HepG2 (cell line): ENCODE results near the gene STX5. TPM values are rescaled to one million over a fixed set of nuclear protein-coding genes. Genes with fewer than 3 reads are reported as not detected.

Experiments used
- CEBPG ChIP-seq: IDR thresholded peaks from 2 replicates; pipeline ENCODE4 v1.6.1; 2016
- EEA1 ChIP-seq: sonication (generic); formaldehyde crosslinking; IDR thresholded peaks from 2 replicates; pipeline ENCODE4 v1.5.1; 2020; ENCODE audit warnings: mild to moderate bottlenecking, missing genetic modification reagents, borderline replicate concordance
- KIAA2018 ChIP-seq: sonication (generic); formaldehyde crosslinking; IDR thresholded peaks from 2 replicates; pipeline ENCODE4 v1.5.0; 2020; ENCODE audit warnings: mild to moderate bottlenecking, missing genetic modification reagents, borderline replicate concordance
- NRL ChIP-seq: sonication (generic); formaldehyde crosslinking; IDR thresholded peaks from 2 replicates; pipeline ENCODE4 v1.5.0; 2020; ENCODE audit warnings: missing genetic modification reagents, mild to moderate bottlenecking, moderate library complexity, borderline replicate concordance
- POLR2AphosphoS5 ChIP-seq: IDR thresholded peaks from 2 replicates; pipeline ENCODE4 v1.6.1; 2012; ENCODE audit warnings: low read depth, low read length
- SP4 ChIP-seq: sonication (generic); formaldehyde crosslinking; IDR thresholded peaks from 2 replicates; pipeline ENCODE4 v1.8.1; 2023; ENCODE audit warnings: mild to moderate bottlenecking, missing genetic modification reagents
- ZKSCAN8 ChIP-seq: IDR thresholded peaks from 2 replicates; pipeline ENCODE4 v1.6.1; 2016; ENCODE audit warnings: borderline replicate concordance, missing genetic modification reagents, missing compliant biosample characterization
- ZNF260 ChIP-seq: sonication (generic); formaldehyde crosslinking; IDR thresholded peaks from 2 replicates; pipeline ENCODE4 v1.4.0; 2020; ENCODE audit warnings: missing genetic modification reagents, low read depth, mild to moderate bottlenecking, borderline replicate concordance
- ZNF34 ChIP-seq: sonication (generic); formaldehyde crosslinking; IDR thresholded peaks from 2 replicates; pipeline ENCODE4 v1.4.0; 2020; ENCODE audit warnings: mild to moderate bottlenecking, missing genetic modification reagents, borderline replicate concordance
- ZNF670 ChIP-seq: sonication (generic); formaldehyde crosslinking; IDR thresholded peaks from 2 replicates; pipeline ENCODE4 v1.8.0; 2022; ENCODE audit warnings: mild to moderate bottlenecking, missing genetic modification reagents, borderline replicate concordance
- polyA plus RNA-seq, 8 experiments: library from polyadenylated mRNA; depleted of rRNA in 3 of 8; stranded (reverse) in 7 of 8; unstranded in 1 of 8; fragments of >200 nt; fragmentation: Illumina TruSeq in 4 of 8; extraction: Trizol in 4 of 8; gene quantifications; 2 replicates each; pipeline versions ENCODE4 v1.2.1 to v1.2.3, GENCODE V29; 2011 to 2016; ENCODE audit warnings: low read depth in 4 of 8, missing spikeins in 1 of 8, mixed read lengths in 1 of 8; ENCODE audit not compliant: insufficient read depth in 1 of 8
- total RNA-seq, 5 experiments: library from RNA; depleted of rRNA; stranded (reverse); fragments of >200 nt; fragmentation: Illumina TruSeq; extraction: Trizol; gene quantifications; 2 replicates each; pipeline ENCODE4 v1.2.3, GENCODE V29; 2016; ENCODE audit warnings: low read depth in 1 of 5
- TF ChIP-seq, protein P1 (sequence below): sonication (generic); formaldehyde crosslinking; IDR thresholded peaks from 2 replicates; pipeline ENCODE4 v1.4.0; 2020; ENCODE audit warnings: missing genetic modification reagents
- TF ChIP-seq, protein P2 (sequence below): sonication (generic); formaldehyde crosslinking; IDR thresholded peaks from 2 replicates; pipeline ENCODE4 v1.9.0; 2021; ENCODE audit warnings: missing genetic modification reagents, mild to moderate bottlenecking, borderline replicate concordance

The STX5 gene
- total and polyA plus RNA-seq, 2 of the 13 experiments (the other 11 are each of a cell fraction or from before 2014, with no cell fraction given), result 26.9 to 30.0 TPM

DNA sequence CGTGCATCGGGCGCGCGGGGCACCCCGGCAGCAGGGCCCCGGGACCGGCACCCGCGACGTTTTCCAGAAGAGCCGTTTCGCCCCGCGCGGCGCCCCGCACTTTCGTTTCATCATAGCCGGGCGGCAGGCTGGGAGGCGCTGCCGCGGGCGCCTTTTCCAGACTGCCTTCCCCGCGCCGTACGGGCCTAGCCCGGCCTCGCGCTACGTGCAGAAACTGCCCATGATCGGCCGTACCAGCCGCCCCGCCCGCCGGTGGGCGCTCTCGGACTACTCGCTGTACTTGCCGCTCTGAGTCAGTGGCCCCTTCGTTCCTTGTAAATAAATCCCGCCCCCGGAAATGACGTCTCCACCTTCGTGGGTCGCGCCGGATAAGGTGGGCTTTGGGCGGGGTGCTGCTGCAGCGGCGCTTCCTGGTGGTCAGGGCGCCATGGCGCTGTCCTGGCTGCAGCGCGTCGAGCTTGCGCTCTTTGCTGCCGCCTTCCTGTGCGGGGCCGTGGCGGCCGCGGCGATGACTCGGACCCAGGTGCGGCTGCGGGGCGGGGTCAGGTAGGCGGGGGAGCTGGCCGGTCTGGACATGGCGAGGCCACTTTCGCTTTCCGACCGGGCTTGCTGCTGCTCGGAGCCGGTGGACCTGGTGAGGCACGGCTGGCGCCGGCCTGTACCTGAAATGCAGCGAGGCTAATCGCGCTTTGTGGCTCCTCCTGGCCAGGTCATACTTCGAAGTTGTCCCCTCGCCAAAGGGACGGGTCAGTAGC is 44.7 kb downstream of the STX5 start, which contains the start of gene TMEM179B (continued):
- TF ChIP-seq KIAA2018 (CRISPR knock-in tag), result no peak
- peak; percentile 94 for TF ChIP-seq SP4 (CRISPR knock-in tag)
- TF ChIP-seq POLR2AphosphoS5, result peak; percentile 93
- TF ChIP-seq EEA1 (CRISPR knock-in tag), result peak; percentile 96
- peak; percentile 77; the same call in 1 of the 2 replicates for TF ChIP-seq ZKSCAN8 (CRISPR knock-in tag)
- no peak for TF ChIP-seq ZNF670 (CRISPR knock-in tag)
- TF ChIP-seq NRL (CRISPR knock-in tag), result peak; percentile 86; the same call in 1 of the 2 replicates
- TF ChIP-seq, protein P1, sequence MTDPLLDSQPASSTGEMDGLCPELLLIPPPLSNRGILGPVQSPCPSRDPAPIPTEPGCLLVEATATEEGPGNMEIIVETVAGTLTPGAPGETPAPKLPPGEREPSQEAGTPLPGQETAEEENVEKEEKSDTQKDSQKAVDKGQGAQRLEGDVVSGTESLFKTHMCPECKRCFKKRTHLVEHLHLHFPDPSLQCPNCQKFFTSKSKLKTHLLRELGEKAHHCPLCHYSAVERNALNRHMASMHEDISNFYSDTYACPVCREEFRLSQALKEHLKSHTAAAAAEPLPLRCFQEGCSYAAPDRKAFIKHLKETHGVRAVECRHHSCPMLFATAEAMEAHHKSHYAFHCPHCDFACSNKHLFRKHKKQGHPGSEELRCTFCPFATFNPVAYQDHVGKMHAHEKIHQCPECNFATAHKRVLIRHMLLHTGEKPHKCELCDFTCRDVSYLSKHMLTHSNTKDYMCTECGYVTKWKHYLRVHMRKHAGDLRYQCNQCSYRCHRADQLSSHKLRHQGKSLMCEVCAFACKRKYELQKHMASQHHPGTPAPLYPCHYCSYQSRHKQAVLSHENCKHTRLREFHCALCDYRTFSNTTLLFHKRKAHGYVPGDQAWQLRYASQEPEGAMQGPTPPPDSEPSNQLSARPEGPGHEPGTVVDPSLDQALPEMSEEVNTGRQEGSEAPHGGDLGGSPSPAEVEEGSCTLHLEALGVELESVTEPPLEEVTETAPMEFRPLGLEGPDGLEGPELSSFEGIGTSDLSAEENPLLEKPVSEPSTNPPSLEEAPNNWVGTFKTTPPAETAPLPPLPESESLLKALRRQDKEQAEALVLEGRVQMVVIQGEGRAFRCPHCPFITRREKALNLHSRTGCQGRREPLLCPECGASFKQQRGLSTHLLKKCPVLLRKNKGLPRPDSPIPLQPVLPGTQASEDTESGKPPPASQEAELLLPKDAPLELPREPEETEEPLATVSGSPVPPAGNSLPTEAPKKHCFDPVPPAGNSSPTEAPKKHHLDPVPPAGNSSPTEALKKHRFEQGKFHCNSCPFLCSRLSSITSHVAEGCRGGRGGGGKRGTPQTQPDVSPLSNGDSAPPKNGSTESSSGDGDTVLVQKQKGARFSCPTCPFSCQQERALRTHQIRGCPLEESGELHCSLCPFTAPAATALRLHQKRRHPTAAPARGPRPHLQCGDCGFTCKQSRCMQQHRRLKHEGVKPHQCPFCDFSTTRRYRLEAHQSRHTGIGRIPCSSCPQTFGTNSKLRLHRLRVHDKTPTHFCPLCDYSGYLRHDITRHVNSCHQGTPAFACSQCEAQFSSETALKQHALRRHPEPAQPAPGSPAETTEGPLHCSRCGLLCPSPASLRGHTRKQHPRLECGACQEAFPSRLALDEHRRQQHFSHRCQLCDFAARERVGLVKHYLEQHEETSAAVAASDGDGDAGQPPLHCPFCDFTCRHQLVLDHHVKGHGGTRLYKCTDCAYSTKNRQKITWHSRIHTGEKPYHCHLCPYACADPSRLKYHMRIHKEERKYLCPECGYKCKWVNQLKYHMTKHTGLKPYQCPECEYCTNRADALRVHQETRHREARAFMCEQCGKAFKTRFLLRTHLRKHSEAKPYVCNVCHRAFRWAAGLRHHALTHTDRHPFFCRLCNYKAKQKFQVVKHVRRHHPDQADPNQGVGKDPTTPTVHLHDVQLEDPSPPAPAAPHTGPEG (CRISPR knock-in tag), result peak; percentile 61; the same call in 1 of the 2 replicates
- TF ChIP-seq CEBPG (CRISPR knock-in tag), result peak; percentile 25; the same call in 1 of the 2 replicates
- TF ChIP-seq, protein P2, sequence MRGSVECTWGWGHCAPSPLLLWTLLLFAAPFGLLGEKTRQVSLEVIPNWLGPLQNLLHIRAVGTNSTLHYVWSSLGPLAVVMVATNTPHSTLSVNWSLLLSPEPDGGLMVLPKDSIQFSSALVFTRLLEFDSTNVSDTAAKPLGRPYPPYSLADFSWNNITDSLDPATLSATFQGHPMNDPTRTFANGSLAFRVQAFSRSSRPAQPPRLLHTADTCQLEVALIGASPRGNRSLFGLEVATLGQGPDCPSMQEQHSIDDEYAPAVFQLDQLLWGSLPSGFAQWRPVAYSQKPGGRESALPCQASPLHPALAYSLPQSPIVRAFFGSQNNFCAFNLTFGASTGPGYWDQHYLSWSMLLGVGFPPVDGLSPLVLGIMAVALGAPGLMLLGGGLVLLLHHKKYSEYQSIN, result no peak
- no peak for TF ChIP-seq ZNF260
- peak; percentile 73; the same call in 1 of the 2 replicates for TF ChIP-seq ZNF34
